ENCODE measurements around the gene AQP9. TPM values are rescaled to one million over a fixed set of nuclear protein-coding genes. Genes with fewer than 3 reads are reported as not detected.

The AQP9 gene
- total and polyA plus RNA-seq, 2 of the 8 experiments (the other 6 are each of a cell fraction or from before 2014, with no cell fraction given) = not detected

- TF ChIP-seq, protein P1, sequence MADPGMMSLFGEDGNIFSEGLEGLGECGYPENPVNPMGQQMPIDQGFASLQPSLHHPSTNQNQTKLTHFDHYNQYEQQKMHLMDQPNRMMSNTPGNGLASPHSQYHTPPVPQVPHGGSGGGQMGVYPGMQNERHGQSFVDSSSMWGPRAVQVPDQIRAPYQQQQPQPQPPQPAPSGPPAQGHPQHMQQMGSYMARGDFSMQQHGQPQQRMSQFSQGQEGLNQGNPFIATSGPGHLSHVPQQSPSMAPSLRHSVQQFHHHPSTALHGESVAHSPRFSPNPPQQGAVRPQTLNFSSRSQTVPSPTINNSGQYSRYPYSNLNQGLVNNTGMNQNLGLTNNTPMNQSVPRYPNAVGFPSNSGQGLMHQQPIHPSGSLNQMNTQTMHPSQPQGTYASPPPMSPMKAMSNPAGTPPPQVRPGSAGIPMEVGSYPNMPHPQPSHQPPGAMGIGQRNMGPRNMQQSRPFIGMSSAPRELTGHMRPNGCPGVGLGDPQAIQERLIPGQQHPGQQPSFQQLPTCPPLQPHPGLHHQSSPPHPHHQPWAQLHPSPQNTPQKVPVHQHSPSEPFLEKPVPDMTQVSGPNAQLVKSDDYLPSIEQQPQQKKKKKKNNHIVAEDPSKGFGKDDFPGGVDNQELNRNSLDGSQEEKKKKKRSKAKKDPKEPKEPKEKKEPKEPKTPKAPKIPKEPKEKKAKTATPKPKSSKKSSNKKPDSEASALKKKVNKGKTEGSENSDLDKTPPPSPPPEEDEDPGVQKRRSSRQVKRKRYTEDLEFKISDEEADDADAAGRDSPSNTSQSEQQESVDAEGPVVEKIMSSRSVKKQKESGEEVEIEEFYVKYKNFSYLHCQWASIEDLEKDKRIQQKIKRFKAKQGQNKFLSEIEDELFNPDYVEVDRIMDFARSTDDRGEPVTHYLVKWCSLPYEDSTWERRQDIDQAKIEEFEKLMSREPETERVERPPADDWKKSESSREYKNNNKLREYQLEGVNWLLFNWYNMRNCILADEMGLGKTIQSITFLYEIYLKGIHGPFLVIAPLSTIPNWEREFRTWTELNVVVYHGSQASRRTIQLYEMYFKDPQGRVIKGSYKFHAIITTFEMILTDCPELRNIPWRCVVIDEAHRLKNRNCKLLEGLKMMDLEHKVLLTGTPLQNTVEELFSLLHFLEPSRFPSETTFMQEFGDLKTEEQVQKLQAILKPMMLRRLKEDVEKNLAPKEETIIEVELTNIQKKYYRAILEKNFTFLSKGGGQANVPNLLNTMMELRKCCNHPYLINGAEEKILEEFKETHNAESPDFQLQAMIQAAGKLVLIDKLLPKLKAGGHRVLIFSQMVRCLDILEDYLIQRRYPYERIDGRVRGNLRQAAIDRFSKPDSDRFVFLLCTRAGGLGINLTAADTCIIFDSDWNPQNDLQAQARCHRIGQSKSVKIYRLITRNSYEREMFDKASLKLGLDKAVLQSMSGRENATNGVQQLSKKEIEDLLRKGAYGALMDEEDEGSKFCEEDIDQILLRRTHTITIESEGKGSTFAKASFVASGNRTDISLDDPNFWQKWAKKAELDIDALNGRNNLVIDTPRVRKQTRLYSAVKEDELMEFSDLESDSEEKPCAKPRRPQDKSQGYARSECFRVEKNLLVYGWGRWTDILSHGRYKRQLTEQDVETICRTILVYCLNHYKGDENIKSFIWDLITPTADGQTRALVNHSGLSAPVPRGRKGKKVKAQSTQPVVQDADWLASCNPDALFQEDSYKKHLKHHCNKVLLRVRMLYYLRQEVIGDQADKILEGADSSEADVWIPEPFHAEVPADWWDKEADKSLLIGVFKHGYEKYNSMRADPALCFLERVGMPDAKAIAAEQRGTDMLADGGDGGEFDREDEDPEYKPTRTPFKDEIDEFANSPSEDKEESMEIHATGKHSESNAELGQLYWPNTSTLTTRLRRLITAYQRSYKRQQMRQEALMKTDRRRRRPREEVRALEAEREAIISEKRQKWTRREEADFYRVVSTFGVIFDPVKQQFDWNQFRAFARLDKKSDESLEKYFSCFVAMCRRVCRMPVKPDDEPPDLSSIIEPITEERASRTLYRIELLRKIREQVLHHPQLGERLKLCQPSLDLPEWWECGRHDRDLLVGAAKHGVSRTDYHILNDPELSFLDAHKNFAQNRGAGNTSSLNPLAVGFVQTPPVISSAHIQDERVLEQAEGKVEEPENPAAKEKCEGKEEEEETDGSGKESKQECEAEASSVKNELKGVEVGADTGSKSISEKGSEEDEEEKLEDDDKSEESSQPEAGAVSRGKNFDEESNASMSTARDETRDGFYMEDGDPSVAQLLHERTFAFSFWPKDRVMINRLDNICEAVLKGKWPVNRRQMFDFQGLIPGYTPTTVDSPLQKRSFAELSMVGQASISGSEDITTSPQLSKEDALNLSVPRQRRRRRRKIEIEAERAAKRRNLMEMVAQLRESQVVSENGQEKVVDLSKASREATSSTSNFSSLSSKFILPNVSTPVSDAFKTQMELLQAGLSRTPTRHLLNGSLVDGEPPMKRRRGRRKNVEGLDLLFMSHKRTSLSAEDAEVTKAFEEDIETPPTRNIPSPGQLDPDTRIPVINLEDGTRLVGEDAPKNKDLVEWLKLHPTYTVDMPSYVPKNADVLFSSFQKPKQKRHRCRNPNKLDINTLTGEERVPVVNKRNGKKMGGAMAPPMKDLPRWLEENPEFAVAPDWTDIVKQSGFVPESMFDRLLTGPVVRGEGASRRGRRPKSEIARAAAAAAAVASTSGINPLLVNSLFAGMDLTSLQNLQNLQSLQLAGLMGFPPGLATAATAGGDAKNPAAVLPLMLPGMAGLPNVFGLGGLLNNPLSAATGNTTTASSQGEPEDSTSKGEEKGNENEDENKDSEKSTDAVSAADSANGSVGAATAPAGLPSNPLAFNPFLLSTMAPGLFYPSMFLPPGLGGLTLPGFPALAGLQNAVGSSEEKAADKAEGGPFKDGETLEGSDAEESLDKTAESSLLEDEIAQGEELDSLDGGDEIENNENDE (IDR thresholded peaks at IDR 0.05; ENCODE audit: insufficient replicate concordance, low read length) = no peak
- TF ChIP-seq SUZ12 (IDR thresholded peaks at IDR 0.05; ENCODE audit: low read length) (no peak), RFX5 (IDR thresholded peaks at IDR 0.05; ENCODE audit: borderline replicate concordance, low read depth, low read length) (no peak), TBP (IDR thresholded peaks at IDR 0.05; ENCODE audit: low read depth, low read length) (no peak), TEAD4 (IDR thresholded peaks at IDR 0.05; ENCODE audit: low read depth, low read length) (no peak), CEBPB (IDR thresholded peaks at IDR 0.05; ENCODE audit: low read depth, low read length) (no peak), JUND (IDR thresholded peaks at IDR 0.05; ENCODE audit: low read length) (no peak), SP1 (IDR thresholded peaks at IDR 0.05; ENCODE audit: low read depth, low read length) (no peak), RNF2 (IDR thresholded peaks at IDR 0.05; ENCODE audit: borderline replicate concordance, low read depth, low read length, missing control alignments, poor library complexity, severe bottlenecking) (no peak), KDM4A (IDR thresholded peaks at IDR 0.05; ENCODE audit: low read depth, low read length, severe bottlenecking) (no peak), CBX8 (IDR thresholded peaks at IDR 0.05; ENCODE audit: borderline replicate concordance, low read depth, low read length) (no peak)
Observed at GRCh38 chr15:58178668-58179067, 40.5 kb downstream of the AQP9 start (continued).
